HG02798 (cell line): ENCODE results near the gene CCDC171.
A peak's percentile ranks its signal among the peaks of the same experiment; 100 is the strongest.
"Not testable (repeated sequence)": the region's sequence is repeated elsewhere in the genome, so short reads cannot be mapped to it uniquely, and the experiment has no call there.

ENCODE experiments used
- ATAC-seq: cut with Tn5 transposase; IDR thresholded peaks from one replicate; pipeline ENCODE4 v1.9.1; 2021; ENCODE audit warnings: mild to moderate bottlenecking; ENCODE audit not compliant: unreplicated experiment, poor library complexity

The CCDC171 gene

DNA sequence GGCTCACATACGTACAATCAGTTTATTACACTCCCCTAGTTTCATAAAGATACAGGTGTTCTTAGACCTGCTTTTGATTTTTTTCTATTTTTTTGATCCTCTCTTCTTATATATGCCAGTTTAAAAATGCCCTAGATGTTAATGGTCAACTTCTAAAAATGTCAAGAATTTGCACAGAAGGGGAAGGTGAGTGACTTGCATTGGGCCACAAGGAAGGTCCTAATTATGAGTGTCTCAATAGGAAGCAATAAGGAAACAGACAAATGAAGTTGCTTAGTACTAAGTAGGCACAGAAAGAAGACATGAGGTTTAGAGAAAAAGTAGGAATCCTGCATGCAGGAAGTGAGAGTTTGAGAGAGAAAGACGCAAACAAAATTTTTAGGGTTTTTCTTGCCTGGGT is 3.2 kb upstream of the CCDC171 start:
- no peak for ATAC-seq

- peak; percentile 23 for ATAC-seq
These were observed 670 bp downstream of the CCDC171 start for GRCh38 chr9:15553528-15553898.

GRCh38 chr9:15570769-15571168 is 17.9 kb downstream of the CCDC171 start:
- ATAC-seq: no peak

DNA sequence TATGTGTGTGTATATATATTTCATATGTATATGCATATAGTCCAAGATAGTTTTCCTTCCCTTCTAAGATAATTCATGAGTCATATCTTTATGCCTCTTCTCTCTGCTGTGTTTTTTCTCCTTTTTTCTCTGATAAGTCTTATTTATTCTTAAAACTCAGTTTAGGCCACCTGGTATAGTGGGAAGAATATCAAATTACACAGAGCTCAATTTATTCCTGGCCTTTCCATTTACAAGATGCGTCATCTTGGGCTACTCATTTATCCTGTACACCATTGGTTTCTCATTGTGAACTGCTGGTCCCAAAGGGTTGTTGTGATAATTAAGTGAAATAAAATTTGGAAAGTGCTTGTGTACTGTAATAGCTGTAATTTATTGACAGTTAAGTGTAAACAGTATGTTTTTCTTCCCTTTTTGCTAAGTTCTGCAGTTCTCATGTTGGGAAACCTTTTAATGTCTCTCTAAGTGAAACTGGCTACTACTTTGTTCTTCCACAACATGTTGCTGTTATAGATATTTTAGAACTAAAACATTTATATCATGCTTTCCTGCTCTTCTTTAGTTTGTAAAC is 19.4 kb downstream of the CCDC171 start:
- no peak for ATAC-seq

GRCh38 chr9:15576350-15577050 is 23.7 kb downstream of the CCDC171 start:
- no peak for ATAC-seq

- no peak for ATAC-seq
These were observed 25.9 kb downstream of the CCDC171 start for GRCh38 chr9:15578714-15579113.

DNA sequence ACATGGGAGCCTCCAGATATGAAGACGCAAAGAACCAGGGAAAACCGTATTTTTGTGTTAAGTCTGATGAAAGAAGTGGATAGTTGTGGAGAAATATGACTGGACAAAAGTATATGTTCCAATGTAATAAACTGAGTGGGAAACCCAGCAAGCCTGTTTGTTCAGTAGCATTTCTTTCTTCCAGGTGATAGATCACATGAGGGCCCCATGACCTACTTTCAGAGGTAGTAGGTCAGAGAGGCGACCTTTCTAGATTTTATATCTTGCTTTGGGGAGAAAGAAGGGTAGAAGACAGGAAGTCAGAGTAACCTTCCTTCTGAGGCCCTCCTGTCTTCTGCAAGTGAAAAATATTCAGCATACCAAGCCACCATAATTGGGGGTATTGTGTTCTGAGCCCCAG is 31.5 kb downstream of the CCDC171 start:
- no peak for ATAC-seq

- no peak for ATAC-seq
These were observed 39.5 kb downstream of the CCDC171 start for GRCh38 chr9:15592317-15592716.

- ATAC-seq: not testable (repeated sequence)
These were observed 40.1 kb downstream of the CCDC171 start for GRCh38 chr9:15592940-15593339.

- ATAC-seq: not testable (repeated sequence)
These were observed 48.0 kb downstream of the CCDC171 start for GRCh38 chr9:15600666-15601330.

DNA sequence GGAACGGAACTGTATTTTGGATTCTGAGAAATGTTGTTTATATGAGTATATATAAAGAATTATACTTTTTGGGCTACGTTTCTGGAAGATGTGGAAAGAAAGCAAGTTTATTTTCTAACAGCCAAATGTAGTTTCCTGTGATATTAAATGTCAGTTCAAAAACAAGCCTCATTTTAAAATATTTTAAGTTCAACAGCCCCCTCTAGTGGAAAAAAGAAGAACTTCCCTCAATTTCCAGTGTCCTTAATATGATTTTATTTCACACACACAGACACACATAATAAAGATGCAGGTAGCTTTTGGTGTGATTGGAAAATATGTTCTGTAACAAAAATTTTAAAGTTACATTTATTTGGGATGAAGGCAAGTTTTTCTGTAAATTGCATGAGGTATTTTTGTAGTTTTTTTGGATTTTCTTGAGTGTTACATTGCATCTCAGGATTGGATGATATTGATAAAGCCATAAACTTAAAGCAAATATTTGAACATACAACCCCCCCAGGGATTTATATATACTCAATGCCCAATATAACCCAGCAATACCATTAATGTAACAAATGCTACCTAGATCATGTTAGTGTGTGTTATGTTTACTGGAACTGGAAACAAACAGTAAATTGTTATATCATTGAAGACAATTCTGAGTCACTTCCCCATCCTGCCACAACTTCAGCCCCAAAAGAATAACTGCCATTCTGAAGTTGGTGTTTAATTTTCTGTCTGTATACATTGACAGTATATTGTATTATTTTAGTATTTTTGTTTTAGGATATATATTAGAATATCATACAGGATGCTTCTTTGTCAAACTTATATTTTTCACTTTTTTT is 54.0 kb downstream of the CCDC171 start:
- ATAC-seq: no peak

- no peak for ATAC-seq
These were observed 60.1 kb downstream of the CCDC171 start for GRCh38 chr9:15612962-15613361.

DNA sequence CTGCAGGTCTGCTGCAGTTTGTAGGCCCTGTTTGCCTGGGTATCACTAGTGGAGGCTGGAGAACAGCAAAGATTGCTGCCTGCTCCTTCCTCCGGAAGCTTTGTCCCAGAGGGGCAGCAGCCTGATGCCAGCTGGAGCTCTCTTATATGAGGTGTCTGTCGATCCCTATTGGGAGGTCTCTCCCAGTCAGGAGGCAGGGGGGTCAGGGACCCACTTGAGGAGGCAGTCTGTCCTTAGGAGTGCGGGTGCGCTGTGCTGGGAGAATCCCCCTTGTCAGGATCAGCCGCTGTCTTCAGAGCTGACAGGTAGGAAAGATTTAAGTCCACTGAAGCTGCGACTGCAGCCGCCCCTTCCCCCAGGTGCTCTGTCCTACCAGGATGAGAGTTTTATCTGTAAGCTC is 64.9 kb downstream of the CCDC171 start:
- ATAC-seq: no peak

- ATAC-seq: no peak
These were observed 65.9 kb downstream of the CCDC171 start for GRCh38 chr9:15618540-15619331.

- no peak for ATAC-seq
These were observed 69.6 kb downstream of the CCDC171 start for GRCh38 chr9:15622318-15622971.

- no peak for ATAC-seq
These were observed 82.9 kb downstream of the CCDC171 start for GRCh38 chr9:15635752-15636151.

DNA sequence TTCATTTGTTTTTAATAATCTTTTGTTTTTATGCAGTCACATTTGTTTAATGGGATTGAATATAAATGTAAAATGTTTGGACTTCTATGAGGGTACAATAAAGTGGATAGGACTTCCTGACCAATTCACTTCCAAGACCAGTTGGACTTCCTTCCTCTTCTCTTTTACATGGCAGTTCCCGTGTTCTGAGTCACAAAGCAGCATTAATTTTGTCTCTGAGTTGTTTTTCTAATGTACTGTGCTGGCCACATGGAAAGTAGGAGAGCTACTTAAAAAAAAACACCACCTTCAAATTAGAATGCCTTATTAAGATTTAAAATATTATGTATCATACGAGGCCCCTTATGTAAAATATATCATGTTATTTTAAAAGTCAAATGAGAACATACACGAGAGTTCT is 87.3 kb downstream of the CCDC171 start:
- ATAC-seq: no peak

- no peak for ATAC-seq
These were observed 88.4 kb downstream of the CCDC171 start for GRCh38 chr9:15641291-15641690.

DNA sequence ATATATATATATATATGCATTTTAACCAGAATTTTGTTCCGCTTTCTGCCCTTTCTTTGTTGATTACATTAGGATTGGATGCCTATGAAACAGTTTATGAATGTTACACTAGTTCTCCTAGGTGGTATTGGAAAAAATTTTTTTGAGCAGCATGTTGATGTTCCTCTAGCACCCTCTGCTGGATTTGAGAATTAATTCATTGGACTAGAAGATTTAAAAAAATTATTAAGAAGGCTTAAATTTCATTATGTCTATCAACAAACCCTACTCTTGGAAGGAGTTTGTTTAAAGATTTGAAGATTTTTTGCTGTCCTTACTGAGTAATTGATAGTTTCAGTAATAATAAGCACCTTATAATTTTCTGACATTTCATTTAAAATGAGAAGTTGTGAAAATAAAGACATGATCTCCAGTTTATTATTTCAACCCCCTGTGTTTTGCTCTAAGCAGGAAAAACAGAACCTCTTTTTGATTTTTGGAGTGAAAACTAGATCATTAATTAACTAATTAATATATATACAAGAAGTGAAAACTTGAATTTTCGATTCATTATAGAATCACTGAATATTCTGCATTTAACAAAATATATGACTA is 89.6 kb downstream of the CCDC171 start:
- no peak for ATAC-seq
